GM10266 (cell line): Measurements from ENCODE around the gene MBD2.
"Not testable (repeated sequence)": the region's sequence is repeated elsewhere in the genome, so short reads cannot be mapped to it uniquely, and the experiment has no call there.

Experiments used
- DNase-seq: peaks from one replicate; pipeline ENCODE4 v3.0.0; 2012; ENCODE audit errors: extremely low spot score
- CTCF ChIP-seq: IDR thresholded peaks from 2 replicates; pipeline ENCODE4 v1.5.1; 2012; ENCODE audit warnings: mild to moderate bottlenecking, low read depth; ENCODE audit not compliant: control insufficient read depth, insufficient read depth; ENCODE audit errors: missing control alignments

Gene MBD2

DNA sequence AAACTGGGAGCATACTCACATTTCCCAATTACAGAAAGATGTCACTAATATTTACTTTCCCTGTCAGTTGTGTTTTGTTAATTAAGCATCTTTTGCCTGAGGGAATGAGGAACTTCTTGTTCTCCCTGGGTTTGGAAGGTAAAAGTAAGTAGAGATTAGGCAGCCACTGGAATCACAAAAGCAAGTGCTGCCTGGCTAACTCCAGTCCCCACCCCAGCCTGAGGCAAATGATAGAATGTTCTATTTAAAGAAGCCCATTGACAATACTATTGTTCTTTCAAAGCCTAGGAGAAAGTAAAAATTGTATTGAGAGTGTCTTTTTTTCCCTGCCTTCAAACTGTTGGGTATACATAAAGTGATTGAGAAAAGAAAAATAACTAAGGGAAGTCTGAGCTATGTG is 93.8 kb downstream of the MBD2 start:
- DNase-seq: no peak
- no peak for TF ChIP-seq CTCF

DNA sequence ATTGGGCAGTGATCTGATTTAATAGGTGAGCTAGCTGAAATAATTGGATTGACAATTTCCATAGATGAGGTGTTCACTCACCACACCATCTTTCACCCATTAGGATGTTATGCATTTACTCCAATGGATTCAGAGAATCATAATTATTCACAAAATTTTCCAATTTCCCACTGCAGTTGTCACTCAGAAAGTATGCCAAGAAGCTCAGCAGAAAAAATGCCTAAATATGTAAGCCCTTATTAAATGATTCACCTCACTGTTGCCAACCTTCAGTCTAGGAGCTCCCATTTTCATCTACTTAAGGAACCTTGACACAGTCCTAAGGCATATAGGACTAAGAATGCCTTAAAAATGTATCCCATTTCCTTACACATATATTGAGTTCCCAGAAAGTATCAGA is 94.3 kb downstream of the MBD2 start:
- no peak for DNase-seq
- no peak for TF ChIP-seq CTCF

DNA sequence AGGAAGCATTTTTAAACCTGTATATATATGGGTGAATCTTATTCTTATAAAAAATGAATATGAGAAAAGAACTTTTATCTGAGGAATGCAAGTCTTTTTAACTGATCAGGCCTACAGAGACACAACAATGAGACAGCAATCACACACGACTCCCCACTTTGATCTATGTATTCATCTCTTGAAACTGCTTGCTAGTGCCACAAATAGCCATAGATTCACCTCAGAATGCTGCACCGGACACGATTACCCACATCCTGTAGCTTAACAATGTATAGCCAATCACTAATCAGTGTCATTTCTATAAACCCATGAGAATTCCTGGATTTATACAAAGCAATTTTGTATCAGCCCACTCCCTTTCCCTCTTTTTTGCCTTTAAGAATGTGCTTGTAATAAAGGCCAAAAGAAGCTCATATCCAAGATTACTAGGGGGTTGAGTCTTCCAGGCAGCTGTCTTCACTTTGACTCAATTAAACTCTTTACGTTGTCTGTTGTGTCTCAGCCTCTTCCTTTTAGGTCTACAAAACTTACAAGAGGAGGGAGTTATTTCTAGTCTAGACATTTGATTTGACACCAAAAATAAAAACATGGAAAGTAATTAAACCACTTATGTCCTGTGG is 94.9 kb downstream of the MBD2 start:
- peak; percentile 37 for DNase-seq
- no peak for TF ChIP-seq CTCF

DNA sequence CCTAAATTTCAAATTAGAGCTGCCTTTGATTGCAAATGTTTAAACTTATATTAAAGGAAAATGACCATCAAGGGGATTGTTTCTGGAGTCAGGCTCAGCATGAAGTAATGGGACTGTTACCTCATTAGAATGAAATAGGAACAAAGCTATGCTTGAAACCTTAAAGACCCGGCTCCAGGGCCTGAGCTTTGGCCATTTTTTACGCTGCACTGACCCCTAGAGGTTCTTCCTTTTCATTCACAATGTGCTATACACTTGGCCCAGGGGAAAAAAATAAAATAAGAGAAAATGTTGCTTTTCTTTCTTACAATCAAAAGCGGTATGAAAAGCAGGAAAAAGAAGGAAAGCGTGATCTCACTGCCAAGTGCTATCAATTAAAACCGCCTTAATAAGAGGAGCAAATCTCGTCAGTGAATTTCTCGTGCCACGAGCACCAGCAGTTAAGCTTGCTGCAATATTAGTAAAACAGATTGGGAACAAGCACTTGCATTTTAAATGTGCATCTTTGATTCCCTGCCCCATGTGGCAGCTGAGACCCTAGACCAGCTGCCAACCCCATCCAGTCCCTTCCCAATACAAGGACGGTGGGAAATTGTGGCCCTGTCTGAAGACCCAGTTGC is 96.6 kb downstream of the MBD2 start:
- TF ChIP-seq CTCF: peak; percentile 60
- peak; percentile 35 for DNase-seq

GRCh38 chr18:54125429-54125828 is 99.0 kb downstream of the MBD2 start:
- DNase-seq: no peak

GRCh38 chr18:54123720-54124440 is 100.6 kb downstream of the MBD2 start:
- DNase-seq: not testable (repeated sequence)

More at GRCh38 chr18:54125429-54125828, 99.0 kb downstream of the MBD2 start:
- no peak for TF ChIP-seq CTCF

DNA sequence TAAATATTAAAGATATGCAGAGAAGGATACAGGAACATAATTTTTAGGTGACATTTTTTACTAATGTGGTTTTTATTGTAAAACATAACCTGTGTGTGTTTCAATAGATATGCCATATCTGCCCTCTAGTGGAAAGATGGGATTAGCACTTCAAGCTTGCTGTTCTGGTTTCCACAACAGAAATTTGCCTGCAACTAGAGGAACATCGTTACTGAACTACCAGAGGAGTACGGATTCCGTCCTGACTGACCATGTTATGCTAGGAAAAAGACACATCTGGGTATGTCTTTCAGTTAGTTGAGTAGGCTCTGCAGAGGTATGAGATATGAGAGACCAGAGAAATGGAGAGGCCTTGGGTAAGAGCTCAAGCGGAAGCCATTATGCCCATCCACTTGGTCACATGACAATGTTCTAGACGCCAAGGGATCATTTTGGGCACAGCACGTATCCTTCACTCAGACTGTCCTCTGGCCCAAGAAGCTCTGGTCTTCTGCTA is 104.9 kb downstream of the MBD2 start:
- DNase-seq: peak; percentile 45
- peak; percentile 76 for TF ChIP-seq CTCF
